Epithelial cell of esophagus (primary cell): ENCODE data around the gene STPG3.
A peak's percentile ranks its signal among the peaks of the same experiment; 100 is the strongest.

Source experiments
- DNase-seq: peaks from one replicate; pipeline ENCODE4 v3.0.0; 2010; ENCODE audit warnings: low read depth
- H3K4me3 ChIP-seq: 2 replicates; pipeline ENCODE4 v1.5.1; 2011; ENCODE audit warnings: mild to moderate bottlenecking, low read length, control low read depth
- CTCF ChIP-seq: IDR thresholded peaks from 2 replicates; pipeline ENCODE4 v1.5.1; 2011; ENCODE audit warnings: low read depth, mild to moderate bottlenecking, low read length, control low read depth, inconsistent platforms; ENCODE audit not compliant: insufficient read depth; ENCODE audit errors: missing control alignments

STPG3 gene

DNA sequence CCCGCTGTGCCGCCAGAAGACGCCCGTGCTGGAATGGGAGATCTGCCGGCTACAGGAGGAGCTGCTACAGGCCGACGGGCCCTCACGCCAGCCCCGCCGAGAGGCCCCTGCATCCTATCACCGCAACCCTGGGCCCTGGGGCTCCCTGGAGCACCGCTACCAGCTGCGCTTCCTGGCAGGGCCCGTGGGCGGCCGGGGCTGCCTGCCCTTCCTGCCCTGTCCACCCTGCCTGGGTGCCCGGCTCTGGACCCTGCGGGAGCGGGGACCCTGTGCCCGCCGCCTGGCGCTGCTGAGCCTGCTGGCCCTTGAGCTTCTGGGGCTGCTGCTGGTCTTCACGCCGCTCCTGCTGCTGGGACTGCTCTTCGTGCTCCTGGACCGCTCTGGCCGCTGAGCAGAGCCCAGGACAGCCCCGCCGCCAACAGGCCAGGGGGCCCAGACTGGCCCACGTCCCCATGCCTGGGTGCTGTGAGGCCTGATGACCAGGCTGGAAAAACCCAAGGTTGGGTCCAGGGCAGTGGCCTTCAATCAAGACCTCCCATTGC is 32.8 kb upstream of the STPG3 start:
- no peak for DNase-seq
- no peak for TF ChIP-seq CTCF
- no peak overlapping the region for H3K4me3 ChIP-seq

DNA sequence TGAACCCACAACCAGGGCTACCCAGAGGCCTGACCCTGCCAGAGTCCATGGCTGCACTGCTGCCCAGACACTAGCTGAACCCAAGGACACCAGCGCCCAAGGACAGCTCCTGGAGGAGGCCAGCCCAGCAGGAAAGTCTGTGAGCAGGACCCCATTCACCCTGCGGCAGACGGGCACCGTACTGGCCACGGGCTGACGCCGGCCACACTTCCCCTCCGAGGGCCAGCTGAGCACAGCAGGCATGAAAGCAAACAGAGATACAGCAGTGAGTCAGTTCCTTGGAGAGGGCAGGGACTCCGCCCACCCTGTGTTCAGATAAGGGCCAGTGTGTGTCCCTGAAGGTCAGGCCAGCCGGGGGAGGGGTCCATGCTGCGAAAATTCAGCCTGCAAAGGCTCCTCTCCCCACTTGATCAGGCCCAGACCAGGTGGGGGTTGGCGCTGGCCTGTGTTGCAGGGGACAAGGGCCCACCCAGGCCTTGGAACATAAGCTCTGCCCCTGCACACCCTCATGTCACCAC is 32.3 kb upstream of the STPG3 start:
- no peak overlapping the region for H3K4me3 ChIP-seq
- DNase-seq, result peak; percentile 36
- TF ChIP-seq CTCF, result no peak

DNA sequence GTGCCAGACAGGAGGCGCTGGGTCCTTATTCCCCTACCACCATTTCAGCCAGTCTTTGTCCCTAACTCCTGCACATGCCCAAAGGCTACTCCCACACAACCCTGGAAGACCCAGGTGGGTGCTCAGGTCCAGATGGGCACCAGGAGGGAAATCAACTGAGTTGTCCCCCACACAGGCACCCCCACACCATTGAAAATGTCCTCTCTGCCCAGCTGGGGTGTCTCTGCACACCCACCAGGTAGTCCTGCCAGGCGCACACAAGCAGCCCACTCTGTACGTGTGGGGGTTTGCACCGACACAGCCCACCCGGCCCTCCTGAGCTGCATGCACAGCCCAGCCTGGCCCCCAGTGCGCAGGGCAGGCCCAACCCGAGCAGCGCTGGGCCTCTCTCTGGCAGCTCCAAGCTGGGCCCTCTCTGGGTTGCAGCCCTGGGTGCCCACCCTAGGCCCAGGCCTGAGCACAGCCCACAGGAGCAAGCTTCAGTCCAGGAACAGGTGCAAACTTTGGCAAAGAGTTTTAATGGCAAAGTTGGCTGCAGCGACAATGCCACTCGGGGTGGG is 31.2 kb upstream of the STPG3 start:
- no peak for TF ChIP-seq CTCF
- no peak for DNase-seq
- no peak overlapping the region for H3K4me3 ChIP-seq

- TF ChIP-seq CTCF, result no peak
- no peak for DNase-seq
- H3K4me3 ChIP-seq, result no peak overlapping the region
Measured at GRCh38 chr9:137220317-137221094, 30.6 kb upstream of the STPG3 start.

DNA sequence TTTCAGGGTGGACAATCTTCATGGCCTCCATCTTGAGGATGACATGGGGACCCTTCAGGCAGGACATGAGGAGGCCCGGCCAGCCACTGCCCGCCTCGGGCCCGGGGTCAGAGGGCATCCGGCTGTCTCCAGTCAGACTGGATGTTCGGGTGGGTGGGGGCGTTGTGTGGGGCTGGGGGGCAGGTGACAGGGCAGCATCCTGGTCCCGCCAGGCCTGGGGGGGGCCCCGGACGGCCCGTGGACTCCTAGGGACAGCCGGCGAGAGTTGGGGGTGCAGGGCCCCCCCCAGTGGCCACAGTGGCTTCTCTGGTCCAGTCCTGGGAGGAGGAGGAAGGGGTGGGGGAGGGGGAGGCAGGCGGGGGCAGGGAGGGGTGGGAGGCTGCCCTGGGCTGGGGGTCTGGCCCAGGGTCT is 30.0 kb upstream of the STPG3 start:
- no peak for TF ChIP-seq CTCF
- no peak for DNase-seq
- no peak overlapping the region for H3K4me3 ChIP-seq

- no peak for TF ChIP-seq CTCF
- DNase-seq, result no peak
- peak overlapping the region; percentile 30 for H3K4me3 ChIP-seq
Measured at GRCh38 chr9:137221506-137222111, 29.5 kb upstream of the STPG3 start.
